GM12878 (cell line): Measurements from ENCODE around the gene COL26A1. TPM values are rescaled to one million over a fixed set of nuclear protein-coding genes. Genes with fewer than 3 reads are reported as not detected.

Source experiments
- ATAC-seq: fragments of 200-7000 bp; cut with Tn5 transposase; 3 replicates; pipeline ENCODE4 v1.9.1; 2020; ENCODE audit warnings: mild to moderate bottlenecking, moderate library complexity
- BruUV-seq: library from RNA; stranded (reverse); fragments of 400-500 nt; replicated peaks from 2 replicates; lab custom pipeline; 2021; lab: Mats Ljungman, UMichigan
- CTCF ChIA-PET: fragments of 300-600 bp; sonication (Branson Sonifier 250); formaldehyde crosslinking; extraction: SDS; loops from one replicate; lab custom pipeline; 2021; ENCODE audit warnings: inconsistent platforms; lab: Yijun Ruan, JAX
- POLR2A ChIA-PET: fragments of 350-600 bp; formaldehyde crosslinking; extraction: SDS; loops from one replicate; lab custom pipeline; 2021; ENCODE audit warnings: inconsistent platforms; lab: Charles Lee
- RAD21 ChIA-PET: fragments of 300-600 bp; sonication (Branson Sonifier 250); formaldehyde crosslinking; loops from one replicate; lab custom pipeline; 2023; ENCODE audit warnings: antibody characterized with exemption; ENCODE audit not compliant: unreplicated experiment; lab: Charles Lee
- SMC1A ChIA-PET: fragments of 300-600 bp; sonication (Branson Sonifier 250); formaldehyde crosslinking; loops from one replicate; lab custom pipeline; 2023; ENCODE audit not compliant: unreplicated experiment, uncharacterized antibody; lab: Charles Lee
- DNase-seq: peaks from one replicate; pipeline ENCODE4 v3.0.0-alpha.2; 2011; ENCODE audit warnings: low read depth, low spot score
- FAIRE-seq: peaks from 3 replicates; lab custom pipeline; 2011; peaks lifted over from hg19 to GRCh38; lab: Jason Lieb, UNC
- H2AFZ ChIP-seq: 2 replicates; pipeline ENCODE4 v1.6.0; 2011; ENCODE audit warnings: low read depth, low read length, control low read depth; ENCODE audit not compliant: control insufficient read depth
- H3K27ac ChIP-seq: 2 replicates; pipeline ENCODE4 v1.5.1; 2011; ENCODE audit warnings: control low read depth; ENCODE audit not compliant: control insufficient read depth, insufficient read depth
- H3K27me3 ChIP-seq, 2 experiments: replicated peaks in 1 of 2; 2 replicates each; pipeline versions ENCODE4 v1.6.0 to v1.6.1; 2011; ENCODE audit warnings: low read length in 1 of 2; ENCODE audit not compliant: control insufficient read depth in 2 of 2, insufficient read depth in 2 of 2
- H3K36me3 ChIP-seq, 2 experiments: 2 replicates each; pipeline ENCODE4 v1.5.1; 2011; ENCODE audit warnings: low read length in 1 of 2; ENCODE audit not compliant: control insufficient read depth in 2 of 2, insufficient read depth in 2 of 2
- H3K4me1 ChIP-seq: 2 replicates; pipeline ENCODE4 v1.6.1; 2011; ENCODE audit warnings: mild to moderate bottlenecking, low read length, moderate library complexity, mixed read lengths; ENCODE audit not compliant: control insufficient read depth, insufficient read depth
- H3K4me2 ChIP-seq: 2 replicates; pipeline ENCODE4 v1.6.0; 2011; ENCODE audit warnings: control low read depth; ENCODE audit not compliant: control insufficient read depth, insufficient read depth
- H3K4me3 ChIP-seq: fragments of 200-600 bp; sonication (generic); 2 replicates; pipeline ENCODE4 v1.5.1; 2016
- H3K79me2 ChIP-seq: 2 replicates; pipeline ENCODE4 v1.6.0; 2011; ENCODE audit warnings: low read length; ENCODE audit not compliant: control insufficient read depth, insufficient read depth
- H3K9ac ChIP-seq: 2 replicates; pipeline ENCODE4 v1.8.0; 2011; ENCODE audit warnings: low read length, control low read depth, mixed read lengths; ENCODE audit not compliant: control insufficient read depth, insufficient read depth
- H3K9me3 ChIP-seq: replicated peaks from 3 replicates; pipeline ENCODE4 v1.5.1; 2011; ENCODE audit warnings: mild to moderate bottlenecking, low read length; ENCODE audit not compliant: control insufficient read depth, insufficient read depth
- H4K20me1 ChIP-seq: 2 replicates; pipeline ENCODE4 v1.6.0; 2011; ENCODE audit not compliant: control insufficient read depth, insufficient read depth
- ATF7 ChIP-seq: fragments of 450-650 bp; IDR thresholded peaks from 2 replicates; pipeline ENCODE4 v1.6.1; 2016; ENCODE audit warnings: low read depth, mild to moderate bottlenecking
- BMI1 ChIP-seq: fragments of 450-650 bp; IDR thresholded peaks from 2 replicates; pipeline ENCODE4 v1.6.1; 2016; ENCODE audit warnings: mild to moderate bottlenecking, moderate library complexity, borderline replicate concordance
- CHD1 ChIP-seq: IDR thresholded peaks from 2 replicates; pipeline ENCODE4 v1.6.1; 2012; ENCODE audit warnings: low read depth, low read length, improper control_type of control experiment
- CHD4 ChIP-seq: fragments of 200-600 bp; sonication (generic); IDR thresholded peaks from 2 replicates; pipeline ENCODE4 v1.6.1; 2016; ENCODE audit warnings: mild to moderate bottlenecking
- CREM ChIP-seq: IDR thresholded peaks from 2 replicates; pipeline ENCODE4 v1.6.1; 2014; ENCODE audit warnings: antibody characterized with exemption, low read depth
- ESRRA ChIP-seq: IDR thresholded peaks from 2 replicates; pipeline ENCODE4 v1.6.1; 2012; ENCODE audit warnings: mild to moderate bottlenecking, low read length, improper control_type of control experiment
- HDAC6 ChIP-seq: fragments of 200-600 bp; sonication (generic); IDR thresholded peaks from one replicate; pipeline ENCODE4 v1.8.0; 2017; ENCODE audit warnings: antibody characterized with exemption; ENCODE audit not compliant: unreplicated experiment
- MYC ChIP-seq: IDR thresholded peaks from 2 replicates; pipeline ENCODE4 v1.6.1; 2011; ENCODE audit warnings: mild to moderate bottlenecking, low read length, moderate library complexity, inconsistent platforms; ENCODE audit not compliant: insufficient read depth, insufficient replicate concordance, insufficient read length, severe bottlenecking
- NR2C1 ChIP-seq: fragments of 450-650 bp; IDR thresholded peaks from 2 replicates; pipeline ENCODE4 v1.6.1; 2017; ENCODE audit warnings: antibody characterized with exemption, mild to moderate bottlenecking, moderate library complexity
- PAX5 ChIP-seq: IDR thresholded peaks from 2 replicates; pipeline ENCODE4 v1.6.1; 2011; ENCODE audit warnings: low read depth, low read length, borderline replicate concordance
- SIX5 ChIP-seq: IDR thresholded peaks from 2 replicates; pipeline ENCODE4 v1.6.1; 2011; ENCODE audit warnings: mild to moderate bottlenecking, low read depth, low read length, moderate library complexity; ENCODE audit not compliant: severe bottlenecking
- SMAD1 ChIP-seq: fragments of 450-650 bp; IDR thresholded peaks from 2 replicates; pipeline ENCODE4 v1.6.1; 2018; ENCODE audit warnings: mild to moderate bottlenecking, low read depth; ENCODE audit not compliant: partially characterized antibody
- SUZ12 ChIP-seq: fragments of 200-600 bp; sonication (generic); IDR thresholded peaks from one replicate; pipeline ENCODE4 v1.6.1; 2018; ENCODE audit warnings: antibody characterized with exemption, mild to moderate bottlenecking; ENCODE audit not compliant: unreplicated experiment
- WGBS: methylation state at CpG from one replicate; pipeline ENCODE4 v1.1.6; 2016; ENCODE audit warnings: low lambda C conversion rate; ENCODE audit not compliant: insufficient replicate concordance, insufficient coverage; ENCODE audit errors: missing lambda C conversion rate; 5-methylcytosine and 5-hydroxymethylcytosine counted together
- in situ Hi-C: fragments of 300-500 bp; cut with MboI; formaldehyde crosslinking; loops from 9 replicates; pipeline ENCODE4 v1.14.3; 2018; ENCODE audit warnings: mixed read lengths
- intact Hi-C: fragments of 100-400 bp; cut with micrococcal nuclease; formaldehyde crosslinking; loops from one replicate; pipeline ENCODE4 v1.14.2; 2022; ENCODE audit not compliant: unreplicated experiment
- polyA plus RNA-seq, 11 experiments: library from polyadenylated mRNA; depleted of rRNA in 4 of 11; unstranded in 6 of 11; stranded (reverse) in 5 of 11; fragments of >200 nt; fragmentation: Nextera tagmentation in 4 of 11; fragmentation: Illumina TruSeq in 1 of 11; extraction: Ambion mirVana in 4 of 11; extraction: Trizol in 1 of 11; gene quantifications; 1 replicate in 1 of 11; 2 replicates in 10 of 11; pipeline versions ENCODE4 v1.2.1 to v1.2.3, GENCODE V29; 2011 to 2016; ENCODE audit warnings: inconsistent platforms in 2 of 11, missing spikeins in 2 of 11, low read depth in 1 of 11
- total RNA-seq, 4 experiments: library from RNA; depleted of rRNA in 3 of 4; stranded (reverse); fragments of >200 nt in 3 of 4; fragmentation: Illumina TruSeq in 1 of 4; extraction: Trizol in 1 of 4; gene quantifications; 2 replicates each; pipeline versions ENCODE4 v1.2.1 to v1.2.3, GENCODE V29; 2013 to 2021
- TF ChIP-seq, protein P1 (sequence below): IDR thresholded peaks from 2 replicates; pipeline ENCODE4 v1.6.1; 2011; ENCODE audit warnings: low read depth, low read length, improper control_type of control experiment, borderline replicate concordance

The COL26A1 gene
- total and polyA plus RNA-seq, 10 of the 15 experiments (the other 5 are each of a cell fraction or from before 2014, with no cell fraction given) = 0.08 TPM; not detected in 9

DNA sequence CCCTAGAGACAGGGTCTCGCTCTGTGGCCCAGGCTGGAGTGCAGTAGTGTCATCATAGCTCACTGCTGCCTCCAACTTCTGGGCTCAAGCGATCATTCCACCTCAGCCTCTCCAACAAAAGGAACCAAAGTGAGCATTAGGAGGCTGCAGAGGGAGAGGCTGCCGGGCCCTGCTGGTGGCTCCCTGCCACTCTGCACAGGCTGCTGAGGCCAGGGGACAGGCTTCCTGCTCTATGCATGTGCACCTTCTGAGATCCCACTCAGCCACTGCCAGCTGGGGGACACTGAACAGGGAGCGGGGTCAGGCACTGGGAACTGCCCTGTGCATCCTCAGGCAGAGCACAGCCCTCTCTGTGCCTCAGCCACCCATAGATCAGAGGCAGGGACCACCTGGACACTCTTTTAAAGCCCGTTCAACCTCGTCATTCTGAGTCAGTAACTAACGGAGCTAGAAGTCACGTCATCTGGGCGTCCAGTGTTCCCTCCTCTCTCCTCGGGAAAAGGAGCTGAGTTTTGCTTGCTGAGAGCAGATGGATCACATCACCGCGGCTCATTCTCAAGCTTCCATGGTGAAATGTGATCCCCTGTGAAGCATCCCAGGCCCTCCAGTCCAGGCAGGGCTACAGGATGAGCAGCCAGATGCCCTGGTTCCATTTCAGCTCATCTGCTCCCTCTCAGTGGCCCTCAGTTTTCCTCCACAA lies 156.8 kb downstream of the COL26A1 start:
- WGBS = 33% methylated on average over 12 of the region's 12 CpGs
- Histone ChIP-seq H2AFZ (no peak overlapping the region), H3K4me1 (no peaks in the 10 kb centered on the region), H3K79me2 (no peaks in the 10 kb centered on the region), H3K36me3 (no peaks in the 10 kb centered on the region), H3K9ac (no peak overlapping the region), H3K4me2 (no peak overlapping the region), H3K9me3 (no peaks in the 10 kb centered on the region), H3K27ac (no peak overlapping the region), H3K27me3 (peaks cover 0 to 1% of the 10 kb centered on the region in 2 experiments; a peak in 3 of 4 replicates), H3K4me3 (no peak overlapping the region), H4K20me1 (no peaks in the 10 kb centered on the region)
- ChIA-PET POLR2A (no interaction called here), SMC1A (interaction anchor here (1.2 kb wide), 1 partner anchor 155 kb away, joined by 6 read pairs; no protein-coding TSS in a partner anchor), RAD21 (interaction anchor here (0.5 kb wide), 1 partner anchor 1543 kb away, joined by 4 read pairs; no protein-coding TSS in a partner anchor), CTCF (interaction anchor here (1.3 kb wide), 1 partner anchor 11 kb away, joined by 3 read pairs; no protein-coding TSS in a partner anchor)
- in situ Hi-C loops (no loop called here), intact Hi-C loops (no loop called here)
- no peak for FAIRE-seq
- no peak for DNase-seq
- TF ChIP-seq SIX5 = no peak
- no peak for TF ChIP-seq HDAC6
- no peak for TF ChIP-seq ATF7
- TF ChIP-seq CHD4 = no peak
- TF ChIP-seq SMAD1 = no peak
- no peak for TF ChIP-seq MYC
- no peak for ATAC-seq
- BruUV-seq = no TSS peak

DNA sequence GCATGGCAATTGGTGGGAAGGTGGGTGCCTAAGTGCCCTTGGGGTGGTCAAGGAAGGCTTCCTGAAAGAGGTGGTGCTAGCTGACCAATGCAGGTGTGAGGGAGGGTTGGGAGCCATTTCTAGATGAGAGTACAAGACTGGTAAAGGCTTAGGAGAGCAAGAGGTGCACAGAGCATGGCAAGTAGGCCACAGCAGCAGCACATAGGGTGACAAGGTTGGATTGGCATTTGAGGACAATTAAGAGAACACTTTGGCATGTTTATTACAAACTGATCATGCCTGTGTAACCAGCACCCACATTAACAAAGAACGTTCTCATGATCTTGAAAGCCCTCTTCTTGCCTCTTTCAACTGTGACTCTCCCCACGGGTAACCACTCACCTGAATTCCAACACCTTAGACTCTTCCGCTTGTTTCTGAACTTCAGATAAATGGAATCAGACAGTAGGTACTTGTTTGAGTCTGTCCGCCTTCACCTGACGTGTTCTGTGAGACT lies 158.8 kb downstream of the COL26A1 start:
- ChIA-PET RAD21 (no interaction called here), POLR2A (no interaction called here), SMC1A (no interaction called here), CTCF (no interaction called here)
- ATAC-seq (no peak), DNase-seq (no peak), FAIRE-seq (no peak)
- Histone ChIP-seq H3K4me1 (no peaks in the 10 kb centered on the region), H3K36me3 (no peaks in the 10 kb centered on the region), H4K20me1 (no peaks in the 10 kb centered on the region), H3K9ac (no peak overlapping the region), H3K27ac (no peak overlapping the region), H3K79me2 (no peaks in the 10 kb centered on the region), H3K4me2 (no peak overlapping the region), H2AFZ (no peak overlapping the region), H3K27me3 (no peaks in the 10 kb centered on the region; a peak in 1 of 4 replicates), H3K9me3 (no peaks in the 10 kb centered on the region), H3K4me3 (no peak overlapping the region)
- TF ChIP-seq CHD1 (no peak), SUZ12 (no peak), BMI1 (no peak), ATF7 (no peak), PAX5 (no peak), NR2C1 (no peak), ESRRA (no peak), CREM (no peak)
- TF ChIP-seq, protein P1, sequence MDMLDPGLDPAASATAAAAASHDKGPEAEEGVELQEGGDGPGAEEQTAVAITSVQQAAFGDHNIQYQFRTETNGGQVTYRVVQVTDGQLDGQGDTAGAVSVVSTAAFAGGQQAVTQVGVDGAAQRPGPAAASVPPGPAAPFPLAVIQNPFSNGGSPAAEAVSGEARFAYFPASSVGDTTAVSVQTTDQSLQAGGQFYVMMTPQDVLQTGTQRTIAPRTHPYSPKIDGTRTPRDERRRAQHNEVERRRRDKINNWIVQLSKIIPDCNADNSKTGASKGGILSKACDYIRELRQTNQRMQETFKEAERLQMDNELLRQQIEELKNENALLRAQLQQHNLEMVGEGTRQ = no peak
- intact Hi-C loops (no loop called here), in situ Hi-C loops (no loop called here)
- BruUV-seq = no TSS peak
- WGBS = 42% methylated on average over 5 of the region's 5 CpGs
